Stimulated activated CD8-positive, alpha-beta memory T cell treated with anti-CD3 and anti-CD28 coated beads, Interleukin-7, amount 100 ng/mL, for 4 hours (primary cell): Measurements from ENCODE around the gene NPR2.

Experiments
- DNase-seq, 2 donors: peaks; one replicate each; pipeline ENCODE4 v3.0.0-alpha.2; 2020; ENCODE audit warnings: low read depth in 2 of 2

Gene NPR2

DNA sequence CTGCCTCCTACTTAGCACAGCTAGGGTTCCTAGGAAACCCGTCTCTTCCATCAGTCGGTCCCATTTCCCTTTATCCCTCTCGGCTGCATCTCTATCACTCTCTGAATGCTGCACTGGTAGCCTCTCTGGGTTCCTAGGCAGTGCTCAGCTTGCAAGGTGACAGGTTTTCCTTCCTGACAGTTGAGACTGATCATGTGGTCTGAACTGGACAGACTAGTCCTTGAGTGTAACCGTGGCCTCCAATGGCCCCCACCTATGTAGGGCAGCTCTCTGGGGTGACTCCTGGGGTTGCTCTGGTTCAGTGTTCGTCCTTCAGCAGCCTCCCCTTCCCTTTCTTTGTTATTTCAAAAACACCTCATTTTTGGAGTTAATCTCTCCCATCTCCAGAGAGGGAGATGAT lies 41.4 kb downstream of the NPR2 start:
- no peak for DNase-seq

DNA sequence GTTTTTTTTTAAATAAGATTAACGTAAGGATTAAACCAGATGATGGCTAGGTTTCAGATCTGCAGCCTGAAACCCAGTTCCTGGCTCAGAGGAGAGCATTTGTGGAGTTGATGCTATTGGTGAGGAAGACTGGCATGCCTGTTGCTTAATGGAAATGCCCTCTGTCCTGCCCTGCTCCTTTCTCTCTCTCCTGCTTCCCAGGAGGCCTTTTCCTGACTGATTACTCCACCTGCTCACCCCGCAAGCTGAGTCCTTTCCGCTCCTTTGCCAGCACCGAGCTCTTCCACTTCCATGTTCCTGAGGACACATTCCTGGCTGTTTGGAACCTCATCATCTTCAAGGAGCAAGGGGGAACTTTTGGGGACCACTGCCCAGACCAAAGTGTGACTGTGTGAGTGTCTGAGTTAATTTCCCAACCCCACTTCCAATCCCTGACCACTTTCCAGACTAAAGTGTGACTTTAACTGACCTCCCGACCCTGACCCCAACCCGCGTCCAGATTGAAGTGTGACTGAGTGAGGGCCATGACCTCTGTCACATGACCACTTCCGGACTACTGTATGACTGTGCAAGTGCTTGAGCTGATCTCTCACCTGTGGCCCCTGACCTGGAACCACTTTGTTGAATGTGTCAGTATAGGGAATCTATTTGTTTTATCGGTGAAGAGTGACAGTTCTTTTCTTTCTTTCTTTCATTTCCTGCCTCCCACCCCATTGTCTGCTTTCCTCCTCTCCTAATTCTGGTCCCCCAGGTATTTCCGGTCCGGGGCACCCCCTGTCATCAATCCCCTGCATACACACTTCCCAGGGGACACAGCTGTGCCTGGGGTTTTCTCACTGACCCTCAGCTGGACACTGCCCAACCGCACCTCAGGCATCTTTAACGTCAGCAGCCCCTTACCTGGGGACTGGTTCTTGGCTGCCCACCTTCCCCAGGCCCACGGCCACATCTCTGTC lies 43.1 kb downstream of the NPR2 start:
- DNase-seq: no peak

DNA sequence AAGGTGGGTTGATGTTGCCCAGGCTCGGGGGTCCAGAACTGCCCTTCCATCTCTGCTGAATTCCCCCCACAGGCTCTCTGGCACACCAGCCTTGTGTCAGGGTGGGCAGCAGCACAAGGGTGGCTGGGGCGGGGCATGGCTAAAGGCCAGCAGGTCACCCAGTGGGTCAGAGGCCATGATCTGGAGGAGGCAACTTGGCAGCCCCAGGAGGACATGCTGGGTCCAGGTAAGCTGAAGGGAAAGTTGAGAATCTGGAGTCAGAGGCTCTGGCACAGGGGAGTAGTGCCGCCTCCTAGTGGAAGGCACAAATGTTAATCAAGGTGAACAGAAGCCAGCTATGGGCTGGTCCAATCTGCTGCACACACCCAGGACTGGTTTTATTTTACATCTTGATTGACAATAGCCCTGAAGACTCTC lies 43.8 kb downstream of the NPR2 start:
- no peak for DNase-seq

DNA sequence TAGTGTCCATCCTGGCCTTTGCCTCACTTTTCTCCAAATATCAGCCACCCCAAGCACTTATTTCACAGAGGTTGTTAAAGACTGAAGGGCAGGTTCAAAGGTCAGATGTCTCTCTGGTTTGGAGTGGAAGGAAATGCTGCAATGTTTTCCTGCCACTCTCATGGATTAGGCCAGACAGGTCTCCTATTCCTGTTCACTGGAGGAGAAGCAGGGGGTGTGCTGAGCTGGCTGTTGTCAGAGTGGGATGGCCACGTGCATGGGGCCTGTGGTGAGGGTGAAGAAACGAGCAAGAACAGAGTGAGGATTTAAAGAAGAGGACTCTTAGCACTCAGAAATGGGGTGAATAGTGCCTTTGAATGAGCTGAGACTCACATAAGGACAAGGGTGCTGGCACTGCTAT lies 44.4 kb downstream of the NPR2 start:
- no peak for DNase-seq

DNA sequence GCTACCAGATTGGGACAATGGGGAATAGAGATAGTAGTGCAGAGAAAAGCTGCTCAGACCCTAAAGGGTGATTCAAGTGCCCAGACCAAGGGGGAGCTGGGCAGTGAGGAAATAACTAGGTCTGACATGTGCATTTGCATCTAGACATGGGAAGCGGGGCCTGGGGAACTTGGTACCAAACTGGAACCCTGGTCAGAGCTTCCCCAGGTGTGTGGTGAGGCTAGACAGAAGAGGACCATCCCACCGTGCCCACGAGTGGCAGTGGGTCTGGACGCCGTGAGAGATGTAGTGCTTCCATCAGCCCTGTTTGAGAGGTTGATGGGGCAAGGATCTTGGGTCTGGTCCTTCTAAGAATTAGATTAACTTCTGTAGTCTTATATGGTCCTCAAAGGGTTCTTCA lies 45.2 kb downstream of the NPR2 start:
- DNase-seq: no peak

DNA sequence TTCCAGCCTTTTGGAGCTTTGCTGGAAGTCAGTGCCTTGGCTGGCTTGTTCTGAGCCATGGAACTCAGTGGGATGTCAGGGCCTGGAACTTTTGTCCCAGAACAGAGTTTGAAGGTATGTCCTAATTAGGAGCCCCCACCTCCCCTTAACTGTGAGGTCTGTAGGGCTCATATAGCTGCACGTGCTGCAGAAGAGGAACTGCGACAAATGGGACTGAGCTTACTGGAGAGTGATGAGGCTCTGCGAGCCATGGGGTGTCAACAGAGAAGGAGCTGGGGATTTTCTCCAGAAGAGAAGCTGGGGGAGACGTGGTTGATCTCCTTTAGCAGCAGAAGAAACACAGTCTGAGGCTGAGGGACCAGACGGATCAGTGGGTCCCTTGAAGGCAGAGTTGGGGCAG lies 48.5 kb downstream of the NPR2 start:
- no peak for DNase-seq

DNA sequence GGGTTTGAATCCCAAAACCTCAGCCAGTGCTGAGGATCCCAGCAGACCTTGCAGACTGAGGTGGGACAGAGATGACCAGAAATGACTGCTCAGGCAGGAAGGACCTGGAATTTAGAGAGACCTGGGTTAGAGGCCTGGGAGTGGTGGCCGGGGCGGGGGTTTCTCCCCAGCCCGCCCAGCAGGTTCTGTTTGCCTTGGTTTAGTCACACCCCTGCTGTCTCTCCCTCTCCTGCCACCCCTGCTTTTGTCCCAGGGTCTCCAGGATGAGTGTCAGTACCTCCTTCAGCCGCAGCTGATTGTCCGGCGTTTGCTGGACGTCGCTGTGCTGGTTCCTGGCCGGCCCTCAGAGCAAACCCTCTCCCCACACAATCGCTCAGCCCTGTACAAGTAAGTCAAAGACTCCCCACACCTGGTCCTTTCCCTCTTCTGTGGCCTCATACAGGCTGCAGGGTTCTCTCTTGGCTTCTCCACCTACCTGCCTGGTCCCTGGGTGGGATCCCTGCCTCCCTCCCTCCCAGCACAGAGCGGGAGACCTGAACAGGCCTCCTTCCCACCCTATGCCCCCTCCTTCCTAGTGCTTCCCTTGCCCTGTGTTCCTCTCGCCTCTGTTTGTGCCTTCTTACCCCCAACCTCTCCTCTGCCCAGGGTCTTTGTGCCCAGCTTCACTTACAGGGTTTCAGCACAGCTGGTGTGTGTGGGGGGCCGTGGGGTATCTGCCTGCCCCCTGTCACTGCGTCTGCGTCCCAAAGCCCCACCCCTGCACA lies 49.7 kb downstream of the NPR2 start:
- DNase-seq: no peak

DNA sequence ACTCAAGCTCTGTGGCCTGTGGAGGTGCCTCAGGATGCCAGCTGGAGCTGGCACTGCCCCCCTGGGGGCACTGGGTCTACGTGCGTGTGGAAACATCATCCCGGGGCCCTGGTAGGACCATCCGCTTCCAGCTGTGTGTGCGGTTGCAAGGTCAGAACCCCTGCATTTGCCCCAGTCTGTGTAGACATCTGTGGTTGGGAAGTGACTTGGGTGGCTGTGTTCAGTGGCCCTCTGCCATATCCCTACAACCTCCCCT lies 50.2 kb downstream of the NPR2 start:
- DNase-seq: no peak

DNA sequence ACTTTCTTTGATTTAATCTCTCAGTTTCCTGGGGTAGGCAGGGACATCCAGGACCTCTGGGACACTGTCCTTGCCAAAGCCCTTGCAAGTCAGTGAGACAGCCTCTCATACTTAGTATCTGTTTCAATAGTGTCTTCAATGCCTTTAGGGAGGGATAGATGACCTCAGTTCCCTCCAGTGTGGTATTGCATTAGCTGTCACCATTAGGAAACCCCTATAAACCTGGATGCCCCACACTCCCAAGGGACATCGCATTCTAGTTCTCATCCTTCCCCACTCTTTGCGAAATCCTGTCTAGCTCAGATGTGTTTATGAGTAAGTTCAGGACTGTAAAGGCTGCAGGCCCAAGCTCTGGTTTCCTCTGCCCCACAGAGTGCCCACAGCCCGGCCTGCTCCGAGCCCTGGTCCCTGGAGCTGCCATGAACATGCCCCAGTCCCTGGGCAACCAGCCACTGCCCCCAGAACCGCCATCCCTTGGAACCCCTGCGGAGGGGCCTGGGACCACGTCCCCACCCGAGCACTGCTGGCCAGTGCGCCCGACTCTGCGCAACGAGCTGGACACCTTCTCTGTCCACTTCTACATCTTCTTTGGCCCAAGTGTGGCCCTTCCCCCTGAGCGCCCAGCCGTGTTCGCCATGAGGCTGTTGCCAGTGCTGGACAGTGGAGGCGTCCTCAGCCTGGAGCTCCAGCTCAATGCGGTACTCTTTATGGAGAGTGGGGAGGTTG lies 50.8 kb downstream of the NPR2 start:
- DNase-seq: no peak

DNA sequence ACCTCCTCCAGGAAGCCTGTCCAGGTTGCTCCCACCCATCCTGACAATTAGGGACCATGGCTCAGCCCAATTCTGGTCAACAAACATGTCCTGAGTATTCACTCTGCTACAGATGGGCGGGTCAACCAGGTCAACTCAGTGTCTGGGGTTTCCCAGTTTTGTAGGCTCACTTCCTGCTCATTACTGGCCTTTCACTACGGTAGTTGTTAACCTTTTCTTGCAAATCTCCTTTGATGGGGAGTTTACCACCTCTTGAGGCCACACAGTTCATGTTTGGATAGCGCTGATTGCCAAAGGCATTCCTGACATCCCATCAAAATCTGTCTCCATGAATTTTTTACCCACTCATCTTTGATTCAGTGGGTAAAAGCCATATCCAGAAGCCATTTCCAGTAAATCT lies 51.4 kb downstream of the NPR2 start:
- DNase-seq: no peak

DNA sequence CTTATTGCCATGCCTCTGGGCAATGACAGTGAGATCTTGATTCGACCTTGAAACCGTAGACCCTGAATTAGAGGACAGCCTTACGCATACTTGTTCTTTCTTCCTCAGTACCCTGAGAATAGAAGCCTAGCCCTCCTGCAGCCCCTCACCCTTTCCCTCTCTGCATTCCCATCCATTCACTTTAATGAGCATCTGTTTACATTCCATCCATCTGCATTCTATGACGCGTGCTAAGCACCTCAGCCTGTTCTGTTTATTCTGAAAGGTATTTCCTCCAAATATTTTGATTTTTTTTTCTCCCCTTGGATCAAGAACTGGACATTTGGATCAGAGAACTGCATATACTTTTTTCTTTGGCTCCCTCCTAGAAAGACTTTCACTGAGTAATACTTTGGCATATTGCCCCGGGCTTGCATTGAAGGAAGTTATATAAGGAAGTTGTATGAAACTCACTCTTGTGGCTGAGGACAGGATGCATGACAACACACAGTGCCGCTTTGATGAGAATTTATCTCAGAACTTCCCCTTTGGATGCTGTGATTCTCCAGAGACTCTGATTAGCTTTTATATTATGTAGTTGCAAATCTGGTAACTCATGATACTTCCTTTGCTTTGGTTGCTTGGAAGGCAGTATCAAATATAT lies 53.4 kb downstream of the NPR2 start:
- DNase-seq: no peak

DNA sequence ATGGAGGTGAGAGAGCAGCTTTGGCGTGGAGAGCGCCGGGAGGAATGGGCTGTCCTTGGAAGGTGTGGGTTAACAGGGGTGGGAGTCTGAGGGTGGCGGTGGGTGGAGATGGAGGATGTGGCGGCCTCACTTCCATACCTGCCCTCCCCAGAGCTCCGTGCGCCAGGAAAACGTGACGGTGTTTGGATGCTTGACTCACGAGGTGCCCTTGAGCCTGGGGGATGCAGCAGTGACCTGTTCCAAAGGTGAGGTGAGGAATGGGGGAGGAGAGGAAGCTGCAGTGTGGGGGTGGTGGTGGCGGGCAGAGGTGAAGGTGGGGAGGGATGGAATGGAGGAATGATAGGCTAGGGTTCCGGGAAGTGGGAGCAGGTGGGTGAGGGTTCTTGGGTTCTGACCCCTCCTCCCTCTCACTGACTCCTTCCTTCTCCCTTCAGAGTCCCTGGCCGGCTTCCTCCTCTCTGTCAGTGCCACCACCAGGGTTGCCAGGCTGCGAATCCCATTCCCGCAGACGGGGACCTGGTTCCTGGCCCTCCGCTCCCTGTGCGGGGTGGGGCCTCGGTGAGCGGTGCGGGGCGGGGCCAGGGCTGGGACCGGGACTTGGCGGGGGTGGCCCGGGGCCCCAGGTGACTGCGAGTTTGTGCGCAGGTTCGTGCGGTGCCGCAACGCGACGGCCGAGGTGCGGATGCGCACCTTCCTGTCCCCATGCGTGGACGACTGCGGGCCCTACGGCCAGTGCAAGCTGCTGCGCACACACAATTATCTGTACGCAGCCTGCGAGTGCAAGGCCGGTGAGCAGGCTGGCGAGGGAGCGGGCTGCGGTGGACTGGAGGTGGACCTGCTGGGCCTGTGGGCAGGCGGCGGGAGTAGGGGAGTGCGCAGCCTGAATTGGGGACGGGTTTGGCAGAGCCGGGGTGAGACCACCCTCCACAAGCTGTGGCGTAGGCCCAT lies 54.7 kb downstream of the NPR2 start:
- no peak for DNase-seq

DNA sequence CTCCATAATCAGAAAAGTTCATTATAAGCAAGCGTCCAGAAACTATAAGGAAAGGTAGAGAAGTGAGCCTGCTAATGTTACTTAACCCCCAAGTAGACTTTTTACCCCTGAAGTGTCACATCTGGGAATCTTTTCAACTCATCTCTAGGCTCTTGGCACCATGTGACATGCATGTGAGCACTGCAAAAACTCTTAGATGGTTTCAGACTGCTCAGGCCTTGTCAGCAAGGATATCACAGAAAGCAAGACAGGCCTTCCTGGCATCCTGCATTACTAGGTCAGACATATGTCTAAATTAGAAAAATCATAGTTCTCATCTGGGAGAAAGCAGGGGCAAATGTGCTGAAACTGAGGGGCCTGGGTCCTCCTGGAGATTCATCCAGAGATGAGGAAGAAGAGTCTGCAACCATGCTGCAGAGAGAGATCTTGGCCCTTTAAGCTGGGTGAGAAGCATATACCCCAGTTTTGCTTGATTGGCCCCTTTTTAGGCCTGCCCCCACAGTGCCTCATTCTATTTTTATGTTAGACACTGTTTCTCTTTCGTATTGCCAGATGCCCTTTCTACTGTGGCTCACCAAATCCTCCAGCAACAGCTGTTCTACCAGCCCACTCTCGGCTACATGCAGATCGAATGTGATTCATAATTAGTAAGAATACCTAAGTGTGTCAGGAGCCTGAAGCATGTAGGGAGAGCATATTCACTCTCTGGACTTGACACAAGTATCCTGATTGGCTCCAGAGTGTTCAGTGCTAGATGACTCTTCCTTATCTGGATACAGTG lies 56.6 kb downstream of the NPR2 start:
- DNase-seq: no peak

DNA sequence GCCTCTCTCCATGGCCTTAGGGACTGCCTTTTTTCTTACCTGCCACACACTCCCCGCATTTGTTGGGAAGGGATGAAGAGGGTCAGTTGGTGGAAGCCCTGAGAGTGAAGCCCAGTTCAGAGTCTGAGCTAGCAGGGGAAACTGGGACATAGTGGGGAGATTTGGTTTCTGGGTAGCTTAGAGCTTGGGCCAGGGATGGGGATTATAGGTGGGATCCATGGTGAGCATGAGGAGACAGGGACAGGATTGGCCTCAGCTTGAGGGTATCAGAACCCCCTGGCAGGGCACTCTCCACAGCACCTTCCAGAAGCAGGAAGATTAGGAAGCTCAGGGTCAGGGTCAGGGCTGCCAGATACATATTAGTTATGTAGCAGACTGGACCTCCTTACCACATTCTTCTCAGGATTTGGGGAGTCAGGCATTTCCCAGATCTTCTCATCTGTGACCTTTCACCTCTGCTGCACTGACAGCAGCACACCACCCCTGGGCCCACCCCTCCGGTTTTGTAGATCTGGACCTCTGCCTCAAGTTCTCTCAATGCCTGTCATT lies 61.0 kb downstream of the NPR2 start:
- no peak for DNase-seq

DNA sequence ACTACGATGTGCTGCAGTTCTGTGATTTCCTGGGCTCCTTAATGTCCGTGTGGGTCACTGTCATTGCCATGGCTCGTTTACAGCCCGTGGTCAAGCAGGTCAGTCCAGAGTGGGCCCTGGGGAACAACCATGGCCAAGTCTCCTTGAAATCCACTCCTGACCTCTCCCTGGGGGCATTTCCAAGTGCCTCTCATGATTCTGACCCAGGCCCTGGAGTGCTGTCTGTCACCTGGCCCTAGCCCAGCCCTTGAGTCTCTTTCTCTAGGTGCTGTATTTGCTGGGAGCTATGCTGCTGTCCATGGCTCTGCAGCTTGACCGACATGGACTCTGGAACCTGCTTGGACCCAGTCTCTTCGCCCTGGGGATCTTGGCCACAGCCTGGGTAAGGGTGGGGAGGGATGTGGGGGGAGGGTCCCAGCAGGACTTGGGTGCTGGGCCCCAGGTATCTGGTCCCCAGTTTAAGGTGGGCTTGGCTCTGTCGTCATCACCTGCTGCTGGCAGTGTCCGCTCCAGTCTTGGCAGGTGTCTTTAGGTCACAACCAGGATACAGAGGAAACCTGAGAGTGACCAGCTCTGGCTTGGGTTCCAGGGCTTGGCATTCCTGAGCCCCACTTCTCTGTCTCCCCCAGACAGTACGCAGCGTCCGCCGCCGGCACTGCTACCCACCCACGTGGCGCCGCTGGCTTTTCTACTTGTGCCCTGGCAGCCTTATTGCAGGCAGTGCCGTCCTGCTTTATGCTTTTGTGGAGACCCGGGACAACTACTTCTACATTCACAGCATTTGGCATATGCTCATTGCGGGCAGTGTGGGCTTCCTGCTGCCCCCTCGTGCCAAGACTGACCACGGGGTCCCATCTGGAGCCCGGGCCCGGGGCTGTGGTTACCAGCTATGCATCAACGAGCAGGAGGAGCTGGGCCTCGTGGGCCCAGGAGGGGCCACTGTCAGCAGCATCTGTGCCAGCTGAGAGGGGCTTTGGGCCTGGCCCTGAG lies 61.8 kb downstream of the NPR2 start:
- no peak for DNase-seq

DNA sequence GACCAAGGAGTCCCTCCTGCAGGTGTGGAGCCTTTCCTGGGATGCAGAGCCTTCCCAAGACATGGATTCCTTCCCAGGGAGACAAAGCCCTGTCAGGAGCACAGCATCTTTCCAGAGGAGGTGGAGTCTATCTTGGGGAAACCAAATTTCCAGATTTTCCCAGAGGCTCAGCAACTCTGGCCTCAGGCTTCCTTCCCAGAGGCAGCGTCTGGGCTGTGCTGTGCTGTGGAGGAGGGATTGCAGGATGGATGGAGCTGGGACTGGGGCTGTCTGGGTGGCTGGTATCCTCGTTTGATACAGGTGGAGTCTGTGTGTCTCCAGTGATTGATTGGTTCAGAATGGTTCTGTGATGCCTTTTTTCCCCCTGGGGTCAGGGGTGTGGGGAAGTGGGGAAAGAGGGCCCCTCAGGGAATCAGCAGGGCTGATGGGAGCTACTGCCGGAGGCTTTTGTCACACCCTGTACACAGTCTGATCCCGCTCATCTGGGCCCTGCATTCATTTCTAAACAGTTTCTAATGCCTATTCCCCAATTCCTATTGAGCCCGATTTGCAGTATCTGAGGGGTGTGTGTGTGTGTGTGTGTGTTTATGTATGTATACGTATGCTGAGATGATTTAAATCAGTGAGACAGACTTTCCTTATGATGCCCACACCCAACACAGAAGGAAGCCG lies 62.8 kb downstream of the NPR2 start:
- no peak for DNase-seq

DNA sequence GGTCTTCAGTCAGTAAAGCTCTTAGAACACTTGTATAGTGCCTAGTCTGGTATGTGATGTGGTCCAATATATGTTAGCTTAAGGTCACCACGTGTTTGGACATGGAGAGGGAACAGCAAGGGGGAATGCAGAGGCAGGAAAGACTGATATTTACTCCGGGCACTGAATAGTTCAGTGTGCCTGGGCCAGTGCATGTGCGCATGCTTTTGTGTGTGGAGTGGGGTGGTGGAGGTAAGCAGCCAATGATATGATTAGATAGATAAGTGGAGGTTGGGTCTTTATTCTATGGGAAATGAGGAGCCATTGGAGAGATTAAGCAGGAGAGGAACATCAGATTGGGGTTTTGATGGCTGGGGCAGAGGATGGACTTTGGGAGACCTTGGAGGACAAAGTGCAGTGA lies 64.8 kb downstream of the NPR2 start:
- no peak for DNase-seq

DNA sequence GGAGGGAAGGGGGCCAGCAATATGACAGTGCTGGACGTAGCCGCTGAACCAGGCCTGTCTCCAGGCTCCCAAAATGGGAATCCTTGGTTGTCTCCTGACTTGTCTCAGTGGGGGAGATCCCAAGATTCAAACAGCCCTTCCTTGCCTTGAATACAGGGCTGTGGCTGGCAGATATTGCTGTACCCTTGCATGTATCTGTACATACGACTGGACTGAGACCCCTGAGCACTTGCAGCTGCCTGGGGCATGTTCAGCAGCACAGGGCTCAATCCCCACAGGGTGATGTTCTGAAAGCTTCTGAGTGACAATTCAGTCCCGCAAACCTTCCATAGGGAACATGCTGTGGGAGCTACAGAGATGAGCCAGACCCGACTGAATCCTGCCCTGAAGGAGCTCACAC lies 65.5 kb downstream of the NPR2 start:
- no peak for DNase-seq
